ENCODE measurements around the gene ZMAT3. TPM values are rescaled to one million over a fixed set of nuclear protein-coding genes. Genes with fewer than 3 reads are reported as not detected.
A peak's percentile ranks its signal among the peaks of the same experiment; 100 is the strongest.

The ZMAT3 gene
- 14.4 TPM for polyA plus RNA-seq (2013, experiment 1 of 2; ENCODE audit: insufficient read length)
- 16.4 TPM for polyA plus RNA-seq (2013, experiment 2 of 2; ENCODE audit: insufficient read length)

DNA sequence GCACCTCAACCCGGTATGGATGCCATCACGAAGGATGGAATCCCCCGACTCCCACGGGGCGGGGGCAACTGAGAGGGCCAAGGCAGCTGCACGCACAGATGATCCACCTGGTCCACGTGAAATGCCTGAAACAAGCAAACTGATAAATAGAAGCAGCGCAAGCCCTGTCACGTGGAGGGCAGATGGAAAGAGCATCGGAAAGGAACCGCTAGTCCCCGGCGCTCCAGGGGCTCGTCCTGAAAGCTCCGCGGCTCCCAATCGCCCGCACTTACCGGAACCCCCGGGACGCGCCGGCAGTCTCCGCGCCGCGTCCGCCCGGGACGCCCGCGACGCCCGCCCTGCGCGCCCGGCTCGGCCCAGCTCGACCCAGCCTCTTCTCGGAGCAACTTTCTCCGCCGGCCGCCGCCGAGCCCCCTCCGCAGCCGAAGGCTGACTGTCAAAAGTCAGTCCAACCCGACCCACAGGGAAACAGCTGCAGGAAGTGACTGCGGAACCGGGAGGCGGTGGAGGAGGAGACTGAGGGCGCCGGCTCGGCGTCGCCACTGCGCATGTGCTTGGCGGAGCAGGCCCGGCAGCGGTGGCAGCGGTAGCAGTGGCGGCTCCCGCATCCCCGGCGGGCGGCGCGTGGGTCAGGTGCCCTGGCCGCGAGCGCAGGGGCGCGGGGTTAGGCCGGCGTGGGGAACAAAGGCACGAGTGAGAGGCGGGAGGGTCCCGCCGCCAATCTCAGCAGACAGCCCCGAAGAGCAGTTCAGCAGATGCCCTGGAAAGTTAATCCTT, at the start of gene ZMAT3:
Gene ZMAT3 (minus strand): TSS at position 487 of the 777 bp plus-strand sequence. CDS start 4,057 bp downstream, outside the sequence.
- peak; percentile 84 for DNase-seq

GRCh38 chr3:179116816-179117215, 45.2 kb upstream of the ZMAT3 start:
- DNase-seq: no peak

- peak; percentile 15 for DNase-seq
Measured at GRCh38 chr3:179115444-179115843, 43.8 kb upstream of the ZMAT3 start.

DNA sequence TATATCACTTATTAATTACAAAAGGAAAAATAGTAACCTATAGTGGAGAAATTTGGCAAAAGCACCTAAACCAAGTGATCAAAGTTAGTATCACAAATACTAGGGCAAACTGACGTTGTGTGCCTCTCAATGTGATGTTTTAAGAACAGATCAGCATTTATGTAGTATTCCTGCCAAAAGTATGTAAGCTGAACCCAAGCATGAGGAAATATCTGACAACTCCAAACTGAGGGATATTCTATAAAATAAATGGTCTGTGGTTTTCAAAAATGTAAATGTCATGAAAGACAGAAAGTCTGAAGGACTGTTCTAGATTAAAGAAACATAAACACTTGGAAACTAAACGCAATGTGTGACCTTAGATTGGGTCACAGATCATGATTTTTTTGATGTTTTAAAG, 42.3 kb upstream of the ZMAT3 start:
- peak; percentile 64 for DNase-seq

- DNase-seq: peak; percentile 82
Measured at GRCh38 chr3:179108086-179108485, 36.5 kb upstream of the ZMAT3 start.

DNA sequence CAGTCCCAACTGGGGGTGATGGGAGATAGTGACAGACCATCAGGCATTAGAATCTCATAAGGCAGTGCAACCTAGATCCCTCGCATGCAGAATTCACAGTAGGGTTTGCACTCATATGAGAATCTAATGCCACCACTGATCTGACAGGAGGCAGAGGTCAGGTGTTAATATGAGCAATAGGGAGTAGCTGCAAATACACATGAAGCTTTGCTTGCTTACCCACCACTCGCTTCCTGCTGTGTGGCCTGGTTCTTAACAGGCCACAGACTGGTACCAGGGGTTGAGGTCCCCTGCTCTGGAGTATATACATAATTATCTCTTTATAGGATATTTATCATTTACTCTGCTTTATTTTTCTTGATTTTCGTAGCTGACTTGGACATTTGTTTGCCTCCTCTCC, 36.0 kb upstream of the ZMAT3 start:
- no peak for DNase-seq

GRCh38 chr3:179105881-179106280, 34.3 kb upstream of the ZMAT3 start:
- no peak for DNase-seq

GRCh38 chr3:179100652-179101051, 29.0 kb upstream of the ZMAT3 start:
- DNase-seq: peak; percentile 33

DNA sequence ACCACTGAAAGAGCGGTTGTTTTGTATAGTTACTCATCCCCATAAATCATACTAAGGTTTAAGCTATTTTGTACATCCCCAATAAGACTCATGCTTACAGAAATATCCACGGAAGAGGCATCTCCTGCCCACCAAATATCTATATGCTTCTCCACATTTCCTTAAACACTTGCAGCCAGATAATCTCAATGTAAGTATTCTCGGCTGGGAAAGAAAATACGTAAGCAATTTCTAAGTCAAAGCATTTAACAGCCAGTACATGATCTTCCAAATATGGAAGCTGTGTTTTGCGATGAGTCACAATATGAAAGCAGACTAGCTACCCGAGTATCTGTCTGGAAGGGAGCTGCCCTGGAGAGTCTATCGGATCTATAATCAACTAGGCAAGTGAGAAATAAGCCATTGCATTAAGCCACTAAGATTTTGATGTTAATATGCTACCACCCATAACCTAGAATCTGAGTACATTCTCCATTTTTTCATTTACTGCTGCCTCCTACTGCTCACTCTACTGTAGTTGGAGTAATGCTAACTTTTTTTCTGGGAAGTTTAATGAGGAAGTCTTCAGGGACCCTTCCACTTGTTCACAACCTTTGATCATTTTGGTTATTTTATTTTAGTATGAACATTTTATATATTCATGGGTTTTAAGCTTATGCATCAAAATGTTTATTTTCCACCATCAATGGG, 26.9 kb upstream of the ZMAT3 start:
- DNase-seq: peak; percentile 72

DNA sequence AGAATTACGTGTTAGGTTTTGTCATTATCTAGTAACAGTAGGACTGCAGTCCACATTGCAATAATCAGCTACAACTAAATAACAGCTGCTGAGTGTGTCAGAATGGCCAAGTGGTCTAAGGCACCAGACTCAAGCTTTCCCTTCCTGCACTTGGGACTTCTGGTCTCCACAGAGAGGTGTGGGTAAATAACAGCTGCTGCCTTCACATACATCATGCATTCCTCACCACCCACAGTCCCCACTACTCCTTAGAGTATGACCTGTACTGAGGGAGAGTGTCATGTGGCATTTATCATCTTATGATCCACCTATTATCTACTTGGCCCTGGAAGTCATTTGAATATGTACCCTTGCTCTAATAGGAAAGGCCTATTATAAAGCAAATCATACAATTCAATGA, 22.2 kb upstream of the ZMAT3 start:
- no peak for DNase-seq

DNA sequence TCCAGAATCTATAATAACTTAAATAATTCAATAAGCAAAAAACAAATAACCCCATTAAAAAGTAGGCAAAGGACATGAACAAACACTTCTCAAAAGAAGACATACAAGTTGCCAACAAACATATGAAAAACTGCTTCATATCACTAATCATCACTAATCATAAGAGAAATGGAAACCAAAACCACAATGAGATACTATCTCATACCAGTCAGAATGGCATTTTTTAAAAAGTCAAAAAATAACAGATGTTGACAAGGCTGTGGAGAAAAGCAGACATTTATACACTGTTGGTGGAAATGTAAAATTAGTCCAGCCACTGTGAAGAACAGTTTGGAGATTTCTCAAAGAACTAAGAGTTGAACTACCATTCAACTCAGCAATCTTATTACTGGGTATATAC, 19.5 kb upstream of the ZMAT3 start:
- DNase-seq: no peak

DNA sequence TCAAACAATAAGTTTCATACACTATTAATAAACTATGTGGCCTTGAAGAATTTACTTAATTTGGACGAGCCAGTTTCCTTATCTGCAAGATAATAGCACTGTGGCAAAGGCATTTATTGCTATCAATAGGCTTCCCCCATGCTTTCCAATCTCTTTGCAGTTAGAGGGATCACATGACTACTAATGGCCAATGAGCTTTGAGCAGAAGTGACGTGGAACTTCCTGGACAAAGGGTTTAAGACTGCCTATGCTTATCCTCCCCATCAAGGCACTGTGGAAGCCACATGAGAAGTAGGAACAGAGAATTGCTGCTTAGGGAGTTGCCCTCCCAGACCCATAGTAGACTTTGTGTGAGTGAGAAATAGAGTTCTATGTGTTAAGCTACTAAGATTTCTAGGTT, 16.7 kb upstream of the ZMAT3 start:
- DNase-seq: no peak

DNA sequence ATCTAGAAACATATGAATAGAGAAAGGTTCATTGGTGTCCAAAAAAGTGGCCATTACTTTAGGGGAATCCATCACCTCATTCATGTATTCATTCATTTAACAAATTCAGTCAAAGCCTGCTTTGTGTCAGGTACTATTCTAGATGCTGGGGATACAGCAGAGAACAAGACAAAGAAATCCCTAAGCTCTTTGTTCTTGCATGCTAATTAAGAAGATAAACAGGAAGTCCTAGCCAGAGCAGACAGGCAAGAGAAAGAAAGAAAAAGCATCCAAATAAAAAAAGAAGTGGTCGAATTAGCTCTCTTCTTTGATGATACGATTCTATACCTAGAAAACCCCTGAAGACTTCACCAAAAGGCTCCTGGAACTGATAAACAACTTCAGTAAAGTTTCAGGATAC, 12.4 kb upstream of the ZMAT3 start:
- DNase-seq: no peak

- no peak for DNase-seq
Measured at GRCh38 chr3:179082416-179082815, 10.8 kb upstream of the ZMAT3 start.

DNA sequence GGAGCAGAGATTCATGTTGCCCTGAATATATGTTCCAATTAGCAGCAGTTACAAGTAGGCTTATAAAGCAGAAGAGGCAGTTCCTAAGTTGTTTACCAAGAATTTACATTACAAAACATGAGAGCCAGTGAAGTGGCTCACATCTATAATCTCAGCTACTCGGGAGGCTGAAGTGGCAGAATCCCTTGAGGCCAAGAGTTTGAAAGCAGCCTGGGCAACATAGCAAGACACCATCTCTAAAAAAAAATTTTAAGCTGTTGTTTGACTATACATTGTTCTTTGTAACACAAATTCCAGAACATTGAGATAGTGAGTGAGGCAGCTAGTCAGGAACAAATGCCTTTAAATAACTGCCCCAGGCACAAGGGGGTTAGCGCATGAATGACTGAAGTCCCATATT, 10.3 kb upstream of the ZMAT3 start:
- DNase-seq: no peak

DNA sequence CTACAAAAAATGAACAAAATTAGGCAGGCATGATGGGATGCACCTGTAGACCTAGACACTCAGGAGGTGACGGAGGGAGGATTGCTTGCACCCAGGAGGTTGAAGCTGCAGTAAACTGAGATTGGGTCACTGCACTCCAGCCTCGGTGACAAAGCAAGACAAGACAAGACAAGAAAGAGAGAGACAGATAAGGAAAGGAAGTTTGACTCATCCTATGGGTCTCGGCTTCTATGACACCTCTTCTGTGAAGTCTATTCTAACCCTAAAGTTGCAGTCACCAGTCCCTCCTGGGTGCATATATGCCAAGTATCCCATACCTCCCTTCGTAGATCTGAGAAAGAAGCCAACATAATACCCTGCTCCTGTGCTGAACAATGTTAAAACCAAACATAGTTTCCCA, 7.9 kb upstream of the ZMAT3 start:
- no peak for DNase-seq

GRCh38 chr3:179076243-179077027, 4.8 kb upstream of the ZMAT3 start:
- no peak for DNase-seq

DNA sequence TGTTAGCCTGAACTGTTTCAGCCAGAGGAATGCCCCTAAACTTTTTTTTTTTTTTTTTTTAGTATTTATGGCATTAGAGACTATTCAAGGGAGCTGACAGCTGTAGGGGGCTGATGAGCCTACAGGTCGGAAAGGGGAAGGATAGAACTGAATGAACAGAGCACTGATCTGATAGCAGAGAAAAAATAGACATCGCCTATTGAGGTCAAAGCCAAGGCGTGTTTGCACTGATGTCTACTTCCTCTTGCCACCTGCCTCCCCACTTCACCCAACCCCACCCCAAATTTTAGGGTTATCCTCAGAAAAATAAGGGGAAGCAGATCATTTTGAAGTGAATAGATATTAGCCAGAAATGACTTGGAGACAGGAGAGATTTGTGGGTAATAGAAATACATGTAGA, 3.0 kb upstream of the ZMAT3 start:
- no peak for DNase-seq

GRCh38 chr3:179073816-179074215, 2.2 kb upstream of the ZMAT3 start:
- DNase-seq: no peak

- peak; percentile 22 for DNase-seq
Measured at GRCh38 chr3:179072100-179072438, 460 bp upstream of the ZMAT3 start.

DNA sequence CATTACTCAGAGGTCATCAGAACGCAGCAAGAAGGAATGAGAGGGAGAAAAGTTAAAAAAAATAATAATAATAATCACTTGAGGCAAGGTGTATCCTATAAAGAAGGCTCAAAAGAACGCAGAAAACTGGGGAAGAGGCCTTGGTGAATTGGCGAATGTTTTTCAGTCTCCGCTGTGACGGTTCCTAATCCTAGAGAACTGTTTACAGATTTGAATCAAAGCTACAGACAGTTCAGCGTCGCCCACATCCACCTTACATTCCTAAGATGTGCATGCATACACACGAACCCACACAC, 634 bp downstream of the ZMAT3 start:
- DNase-seq: no peak

DNA sequence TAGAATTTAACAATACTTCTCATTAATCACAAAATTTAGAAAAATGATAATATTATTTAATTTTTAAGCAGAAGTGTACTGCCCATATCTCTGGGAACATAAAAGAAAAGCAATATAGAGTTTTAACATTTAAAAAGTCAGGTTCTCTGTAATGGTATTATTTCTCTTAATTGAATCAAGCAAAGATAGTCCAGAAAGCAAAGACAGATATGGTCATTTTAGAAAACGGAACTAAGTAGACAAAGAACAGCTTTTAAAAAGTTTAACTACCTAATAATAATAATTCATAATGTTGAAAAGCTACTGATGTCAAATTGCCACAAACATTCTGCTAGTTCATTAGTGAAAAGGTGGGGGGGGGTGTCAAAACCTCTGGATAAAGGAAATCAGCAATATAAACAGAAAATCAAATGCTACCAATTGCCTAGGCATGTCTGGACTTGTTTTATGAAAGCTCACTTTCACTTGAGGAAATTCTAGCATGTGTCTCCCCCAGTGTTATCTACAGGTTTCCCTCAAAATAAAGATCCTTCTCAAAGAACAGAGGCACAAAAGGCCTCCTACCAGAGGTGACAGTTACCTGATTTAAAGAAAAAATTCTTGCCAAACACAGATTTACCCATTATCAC, 1.7 kb downstream of the ZMAT3 start:
- DNase-seq: peak; percentile 17
